Effector CD8-positive, alpha-beta T cell (primary cell): Measurements from ENCODE around the gene ZNF775.
A peak's percentile ranks its signal among the peaks of the same experiment; 100 is the strongest.

Experiments
- DNase-seq: peaks from one replicate; lab custom pipeline; 2025; lab: John Stamatoyannopoulos, UW

Gene ZNF775

DNA sequence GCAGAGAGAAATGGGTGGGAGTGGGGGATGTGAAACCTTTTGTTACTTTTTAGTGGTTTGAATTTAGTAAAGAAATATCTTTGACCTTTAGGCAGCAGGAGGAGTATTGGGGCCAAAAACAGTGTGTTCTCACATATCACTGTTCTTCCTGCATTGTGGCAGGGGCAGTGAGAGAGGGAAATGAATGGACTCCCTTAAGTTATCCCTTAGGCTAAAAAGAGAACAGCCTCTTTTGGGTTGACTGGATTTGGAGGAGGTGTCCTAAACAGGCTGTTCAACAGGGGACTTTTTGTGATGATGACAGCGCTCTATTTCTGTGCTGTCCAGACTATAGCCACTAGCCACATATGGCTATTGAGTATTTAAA is 22.3 kb downstream of the ZNF775 start:
- no peak for DNase-seq

DNA sequence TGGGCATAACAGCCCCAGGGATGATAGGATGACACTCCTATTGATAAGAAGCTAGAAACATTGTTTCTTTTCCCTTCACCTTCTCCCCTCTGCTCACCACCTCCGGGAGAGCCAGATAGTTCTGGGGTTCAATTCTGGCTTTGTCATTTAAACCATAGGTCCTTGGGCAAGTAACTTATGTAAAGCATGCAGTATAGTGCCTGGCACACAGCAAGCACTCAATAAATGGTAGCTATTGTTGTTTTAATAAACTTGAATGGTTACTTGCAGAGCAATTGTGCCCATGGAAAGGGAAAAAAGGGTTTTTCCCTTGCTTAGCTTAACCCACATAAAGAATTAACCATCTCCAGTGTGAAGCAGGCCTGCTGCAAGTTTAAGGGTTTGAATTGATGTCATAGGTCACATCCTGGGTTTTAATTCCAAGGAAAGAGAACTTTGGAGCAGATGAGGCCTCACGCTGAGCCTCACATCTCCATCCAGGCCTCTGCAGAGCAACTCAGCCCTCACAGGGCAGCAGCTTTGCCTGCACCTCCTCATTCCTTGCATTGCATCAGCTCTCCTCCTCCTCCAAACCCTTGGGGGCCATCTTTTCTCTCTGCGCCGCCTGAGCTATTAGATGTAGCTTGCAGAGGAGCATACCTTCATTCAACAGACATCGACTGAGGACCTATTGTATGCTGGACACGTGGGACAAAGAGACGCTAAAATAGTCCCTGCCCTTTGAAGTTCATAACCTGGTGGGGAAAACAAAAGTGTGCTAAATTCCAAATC is 22.9 kb downstream of the ZNF775 start:
- DNase-seq, result no peak

DNA sequence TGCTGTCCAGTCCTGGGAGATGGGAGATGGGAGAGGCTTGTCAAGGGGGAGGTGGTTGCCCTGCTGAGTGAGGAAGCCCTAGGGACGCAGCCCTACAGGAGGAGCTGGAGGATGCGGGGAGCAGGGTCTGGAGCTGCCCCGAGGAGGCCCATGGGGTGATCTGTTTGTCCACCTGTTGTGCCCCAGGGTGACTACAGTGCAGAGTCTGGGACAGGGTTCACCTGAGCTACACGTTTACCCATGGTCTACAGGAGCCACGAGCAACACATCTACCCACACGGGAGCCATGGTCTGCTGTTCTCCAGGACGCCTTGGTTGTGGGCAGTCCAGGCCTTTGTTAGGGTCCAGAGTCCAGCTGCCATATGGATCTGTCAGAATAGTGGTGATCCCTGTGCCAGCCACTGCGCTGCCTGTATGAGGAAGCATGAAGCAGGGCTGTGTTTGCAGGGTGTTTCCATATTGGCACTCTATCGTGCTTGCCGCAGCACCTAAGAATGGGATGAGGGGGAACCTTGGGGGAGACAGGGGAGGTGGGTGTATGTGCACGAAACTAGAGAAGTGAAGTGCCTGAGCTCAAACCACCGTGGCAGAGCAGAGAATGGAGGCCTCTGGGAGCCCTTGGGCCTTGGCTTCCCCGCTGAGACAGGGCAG is 23.7 kb downstream of the ZNF775 start:
- DNase-seq, result no peak

DNA sequence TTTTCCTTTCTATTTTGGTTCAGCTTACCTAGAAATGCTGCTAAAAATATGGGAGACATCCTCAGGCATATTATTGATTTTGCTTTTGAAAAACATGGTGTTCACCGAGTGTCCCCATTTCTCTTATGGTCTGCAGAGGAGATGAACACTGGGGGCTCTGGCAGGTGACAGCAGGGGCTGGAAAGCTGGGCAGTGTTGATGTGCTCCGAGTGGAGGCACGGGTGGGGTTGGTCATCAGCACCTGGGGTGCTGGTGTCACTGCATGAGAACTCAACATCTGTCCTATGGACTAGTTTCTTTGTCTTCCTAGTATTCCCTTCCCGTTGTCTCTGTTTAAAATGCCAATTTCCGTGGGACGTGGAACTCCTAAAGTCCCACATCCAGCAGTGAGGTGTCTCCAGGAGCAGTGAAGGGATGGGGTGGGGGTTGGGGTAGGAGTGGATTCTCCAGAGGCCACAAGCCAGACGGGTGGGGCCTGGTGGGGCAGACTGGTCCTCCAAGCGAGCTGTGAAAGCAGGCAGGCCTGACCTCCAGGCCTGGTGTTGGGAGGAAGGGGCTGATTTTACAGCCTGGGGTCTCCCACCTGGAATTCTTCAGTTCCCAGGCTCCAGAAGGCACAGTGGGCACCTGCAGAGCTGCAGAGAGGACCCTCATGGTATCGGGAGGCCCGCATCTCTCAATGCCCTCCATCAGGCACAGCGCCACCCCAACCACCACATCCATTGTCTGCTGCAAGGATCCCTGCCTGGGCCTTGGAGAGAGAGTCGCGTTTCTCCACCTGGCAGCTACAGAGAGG is 24.4 kb downstream of the ZNF775 start:
- DNase-seq, result no peak

DNA sequence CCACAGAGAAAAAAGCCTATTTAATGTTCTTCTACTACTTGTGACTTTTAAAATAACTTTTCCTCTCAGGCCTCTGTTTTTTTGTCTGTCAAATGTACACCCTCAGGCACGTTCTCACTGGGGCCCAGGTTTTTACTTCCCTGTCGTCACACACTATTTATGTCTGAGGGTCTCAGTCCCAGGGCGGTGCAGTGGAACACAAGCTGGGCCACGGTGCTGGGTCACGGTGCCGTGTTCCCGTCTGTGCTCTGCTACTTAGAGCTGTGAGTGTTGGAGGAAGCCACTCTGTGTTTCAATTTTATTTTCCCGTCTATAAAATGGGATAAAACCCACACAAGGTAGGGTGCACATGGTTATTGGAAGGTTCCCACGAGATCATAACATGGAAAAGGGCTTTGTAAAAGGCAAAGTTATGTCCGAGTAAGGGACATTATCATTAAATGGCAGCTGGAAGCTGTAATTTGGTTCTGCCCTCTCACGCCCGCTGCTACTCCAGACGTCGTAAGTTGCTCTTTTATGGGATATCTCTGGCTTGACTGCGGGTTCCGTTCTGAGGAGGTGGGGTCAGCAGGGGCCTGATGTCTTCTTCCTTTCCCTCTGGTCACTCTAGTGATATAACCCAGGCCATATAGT is 25.2 kb downstream of the ZNF775 start:
- DNase-seq, result no peak

DNA sequence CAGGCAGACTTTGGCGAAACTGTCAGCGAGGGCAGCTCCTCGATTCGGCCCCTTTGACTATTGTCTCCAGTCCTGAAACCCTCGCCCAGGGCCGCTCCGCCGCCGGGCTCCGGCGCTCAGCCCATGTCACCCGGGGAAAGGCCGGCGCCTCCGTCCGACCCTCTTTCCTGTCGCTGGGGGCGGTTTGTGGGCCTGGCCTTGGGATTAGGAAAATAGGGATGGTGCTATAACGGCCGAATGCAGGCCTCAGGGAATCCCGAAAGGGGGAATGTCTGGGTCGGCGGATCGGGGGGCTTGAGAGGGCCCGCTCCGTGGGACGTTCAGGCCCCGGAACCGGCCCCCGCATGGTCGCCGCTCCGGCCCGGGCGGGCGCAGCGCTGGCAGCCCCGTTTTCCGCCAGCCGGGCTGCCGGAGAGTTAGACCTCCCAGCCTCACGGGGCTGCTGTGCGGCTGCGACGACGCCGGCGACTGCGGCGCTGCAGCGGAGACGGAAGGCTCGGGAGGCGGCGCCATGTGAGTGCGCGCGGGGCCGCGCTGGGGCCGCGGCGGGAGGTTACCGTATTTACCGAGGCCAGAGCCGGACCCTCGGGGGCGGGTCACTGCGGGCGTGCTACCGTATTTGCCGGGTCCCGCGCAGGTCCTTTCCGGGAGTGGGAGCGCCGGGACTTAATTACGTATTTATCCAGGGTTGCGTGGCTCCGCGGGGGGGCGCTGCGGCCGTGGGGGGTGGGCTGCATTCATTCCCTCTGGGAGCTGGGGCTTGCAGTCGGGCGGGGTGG is 25.9 kb downstream of the ZNF775 start:
- DNase-seq, result peak; percentile 59

DNA sequence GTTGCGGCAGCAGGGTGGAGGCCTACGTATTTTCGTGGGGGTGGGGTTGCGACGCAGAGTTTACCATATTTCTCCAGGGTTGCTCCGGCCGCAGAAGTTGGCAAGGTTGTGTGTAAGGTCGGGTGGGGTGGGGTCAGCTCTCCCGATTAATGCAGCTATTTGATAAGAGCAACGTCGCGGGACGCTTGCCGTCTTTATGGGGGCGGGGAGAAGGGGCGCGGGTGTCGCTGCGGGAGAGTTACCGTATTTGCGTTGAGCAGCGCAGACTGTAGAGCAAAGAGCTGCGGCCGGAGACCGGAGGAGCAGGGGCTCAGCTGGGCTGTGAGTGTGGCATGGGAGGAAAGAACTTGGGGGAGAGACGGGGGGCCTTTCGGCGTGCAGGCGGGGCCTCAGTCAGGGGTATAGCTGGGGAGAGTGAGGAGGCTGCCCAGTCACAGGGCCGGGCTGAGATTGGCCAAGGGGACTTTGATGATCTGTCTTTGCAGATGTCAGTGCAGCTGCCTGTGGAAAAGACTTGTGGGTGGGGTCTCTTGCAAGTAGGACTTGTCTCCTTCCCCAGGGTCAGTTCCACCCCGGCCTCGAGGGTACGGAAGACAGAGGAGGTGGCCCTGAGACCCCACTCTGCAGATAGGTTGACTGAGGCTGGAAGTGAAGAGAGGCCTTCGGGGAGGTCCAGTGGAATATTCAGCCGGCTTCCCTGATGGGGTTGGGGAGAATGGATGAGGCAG is 26.6 kb downstream of the ZNF775 start:
- DNase-seq, result peak; percentile 55

DNA sequence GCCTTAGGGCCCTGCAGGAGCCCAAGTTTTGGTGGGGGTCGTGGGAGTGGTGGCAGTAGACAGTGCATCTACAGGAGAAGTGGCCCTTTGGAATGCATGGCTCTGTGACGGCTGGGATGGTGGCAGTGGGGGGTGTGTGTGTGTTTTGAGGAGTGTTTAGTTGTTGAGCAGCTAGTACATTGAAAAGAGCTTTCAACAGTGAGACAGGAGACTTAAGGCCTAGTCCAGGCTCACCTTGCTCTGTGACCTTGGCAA is 27.1 kb downstream of the ZNF775 start:
- DNase-seq, result no peak

DNA sequence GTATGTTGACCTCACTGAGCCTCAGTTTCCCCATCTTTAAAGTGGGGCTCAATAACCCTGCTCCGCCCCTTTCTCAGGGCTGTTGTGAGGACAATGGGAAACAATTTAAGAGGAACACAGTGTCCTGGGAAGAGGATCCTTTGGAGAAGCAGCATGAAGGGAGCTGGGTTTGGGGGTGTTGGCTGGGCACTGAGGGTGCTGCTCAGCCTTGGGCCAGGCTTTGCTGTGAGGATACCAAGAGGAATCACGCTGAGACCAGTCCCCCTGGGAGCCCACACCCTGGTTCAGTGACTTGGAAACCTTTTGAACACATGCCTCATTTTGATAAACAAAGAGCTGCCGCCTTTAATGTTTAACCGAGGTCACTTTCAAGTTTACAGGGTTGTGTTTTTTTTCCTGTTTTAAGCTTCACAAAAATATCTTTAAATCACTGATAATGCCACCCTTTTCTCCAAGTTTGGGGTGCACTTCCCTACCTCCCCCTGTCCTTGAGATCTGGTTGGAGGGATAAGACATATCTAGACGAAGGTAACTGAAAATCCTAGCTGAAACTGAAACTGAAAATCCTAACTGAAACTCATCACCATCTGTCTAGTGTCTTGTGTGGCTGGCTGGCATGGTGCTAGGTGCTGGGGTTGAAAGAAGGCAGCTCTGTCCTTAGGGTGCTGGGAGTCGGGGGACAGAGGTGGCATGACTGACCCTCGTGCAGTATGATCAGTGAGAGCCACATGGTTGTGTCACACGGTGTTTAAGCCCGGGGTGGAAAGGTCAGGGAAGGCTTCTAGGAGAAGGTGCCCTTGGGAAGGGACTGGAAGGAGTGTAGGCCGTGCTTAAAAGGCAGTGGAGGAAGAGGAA is 27.7 kb downstream of the ZNF775 start:
- DNase-seq, result no peak

DNA sequence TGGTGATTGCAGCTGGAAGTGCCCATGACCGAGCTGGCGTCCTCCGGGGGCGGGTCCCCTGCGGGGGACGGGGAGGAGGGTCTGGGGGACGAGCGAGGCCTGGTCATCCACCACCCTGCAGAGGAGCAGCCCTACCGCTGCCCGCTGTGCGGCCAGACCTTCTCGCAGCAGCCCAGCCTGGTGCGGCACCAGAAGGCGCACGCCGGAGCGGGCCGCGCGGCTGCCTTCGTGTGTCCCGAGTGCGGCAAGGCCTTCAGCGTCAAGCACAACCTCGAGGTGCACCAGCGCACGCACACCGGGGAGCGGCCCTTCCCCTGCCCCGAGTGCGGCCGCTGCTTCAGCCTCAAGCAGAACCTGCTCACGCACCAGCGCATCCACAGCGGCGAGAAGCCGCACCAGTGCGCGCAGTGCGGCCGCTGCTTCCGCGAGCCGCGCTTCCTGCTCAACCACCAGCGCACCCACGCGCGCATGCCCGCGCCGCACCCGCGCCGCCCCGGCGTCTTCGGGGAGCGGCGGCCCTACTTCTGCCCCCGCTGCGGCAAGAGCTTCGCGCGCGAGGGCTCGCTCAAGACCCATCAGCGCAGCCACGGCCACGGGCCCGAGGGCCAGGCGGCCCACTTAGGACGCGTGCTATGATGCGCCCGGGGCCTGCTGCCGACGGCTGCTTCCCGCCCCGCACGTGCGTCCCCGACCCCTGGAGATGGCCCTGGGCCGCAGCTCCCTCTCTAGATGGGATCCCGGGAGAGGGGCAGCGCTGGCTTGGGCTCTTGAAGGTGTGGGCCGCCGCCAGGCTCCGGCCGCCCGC is 28.7 kb downstream of the ZNF775 start:
- no peak for DNase-seq

DNA sequence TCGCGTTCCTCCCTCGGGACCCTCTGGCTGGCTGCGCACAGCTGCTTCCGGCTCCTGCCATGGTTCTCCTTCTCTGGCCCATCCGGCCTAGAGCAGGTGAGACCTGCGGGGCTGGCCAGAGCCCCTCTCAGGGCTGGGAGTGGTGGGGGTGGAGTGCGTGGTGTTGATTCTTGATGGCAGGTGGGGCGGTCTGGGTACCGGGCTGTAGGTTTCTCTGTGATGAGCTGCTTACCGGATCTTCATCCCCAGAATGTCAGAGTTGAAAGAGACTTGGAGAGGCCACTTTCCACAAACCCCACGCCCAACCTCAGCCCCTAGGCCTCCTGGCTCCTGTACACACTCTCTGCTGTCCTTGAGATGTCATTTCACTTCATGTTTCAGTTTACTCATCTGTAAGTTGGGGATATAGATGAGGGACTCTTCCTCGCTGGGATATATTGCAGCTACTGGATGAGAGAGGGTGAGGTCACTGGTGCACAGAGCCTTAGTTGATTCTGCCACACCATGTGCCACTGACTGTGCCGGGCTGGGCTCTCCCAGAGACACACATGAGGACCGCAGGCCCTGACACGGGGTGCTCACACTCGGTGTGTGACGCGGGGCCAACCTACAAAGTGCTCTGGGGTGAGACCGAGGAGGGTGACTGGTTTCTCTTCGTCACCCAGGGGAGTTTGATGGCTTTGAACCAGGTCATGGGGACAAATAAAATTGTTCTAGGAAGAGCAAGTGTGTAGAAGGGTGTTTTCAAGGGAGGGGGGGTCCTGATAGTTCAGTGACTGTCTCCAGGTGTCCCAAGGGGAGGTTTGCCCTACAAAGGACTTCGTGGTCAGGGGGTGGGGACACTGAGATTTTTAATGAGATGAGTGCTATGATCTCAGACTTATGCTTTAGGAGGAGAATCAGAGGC is 29.5 kb downstream of the ZNF775 start:
- no peak for DNase-seq

DNA sequence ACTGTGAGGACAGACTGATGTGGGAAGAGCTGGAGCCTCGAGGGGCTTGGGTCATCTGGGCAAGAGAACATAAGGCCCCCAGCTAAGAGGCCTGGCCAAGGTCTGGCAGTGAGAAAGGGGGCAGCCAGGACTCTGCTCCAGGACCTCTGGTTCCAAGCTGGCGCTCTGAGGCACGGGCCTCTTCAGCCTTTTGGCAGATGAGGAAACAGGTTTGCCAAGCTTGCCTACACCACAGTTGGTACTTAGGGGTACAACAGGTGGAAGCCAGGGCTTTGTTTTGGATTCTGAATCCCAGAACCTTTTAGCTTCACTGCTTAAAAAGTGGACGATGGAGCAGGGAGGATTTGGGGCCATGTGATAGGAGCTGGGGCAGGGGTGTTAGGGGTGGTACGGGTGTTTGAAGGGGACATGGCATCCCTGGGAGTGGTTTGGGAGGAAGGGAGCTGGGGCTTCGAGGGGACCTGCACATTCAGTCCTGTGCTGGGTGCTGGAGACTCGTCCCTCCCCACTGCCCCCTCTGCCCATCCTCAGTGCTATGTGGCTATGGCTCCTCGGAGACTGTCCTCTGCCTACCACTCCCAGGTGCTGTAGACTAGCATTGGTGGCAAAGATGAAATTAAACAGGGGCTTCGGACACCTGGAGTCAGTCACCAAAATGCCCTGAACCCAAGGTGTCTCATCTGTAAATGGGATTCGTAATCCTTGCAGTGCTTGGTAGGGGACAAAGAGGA is 30.3 kb downstream of the ZNF775 start:
- DNase-seq, result no peak

DNA sequence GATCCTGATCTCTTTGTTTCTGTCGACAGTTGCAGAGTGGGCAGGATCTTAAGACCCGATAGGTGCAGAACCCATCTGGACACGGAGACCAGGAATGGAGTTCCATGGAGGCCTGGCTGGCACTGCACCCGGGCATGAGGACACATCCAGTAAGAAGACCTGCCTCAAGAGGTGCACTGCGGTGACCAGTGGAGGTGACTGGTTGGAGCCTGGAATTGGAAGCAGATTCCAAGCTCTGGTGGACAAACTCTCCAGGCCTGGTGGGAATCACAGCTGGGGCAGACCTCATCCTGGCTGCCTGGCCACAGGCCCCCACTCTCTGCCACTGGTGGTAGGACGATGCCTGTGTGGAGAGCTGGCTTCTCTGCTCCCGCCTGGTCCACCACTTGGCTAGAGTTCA is 31.0 kb downstream of the ZNF775 start:
- DNase-seq, result no peak

DNA sequence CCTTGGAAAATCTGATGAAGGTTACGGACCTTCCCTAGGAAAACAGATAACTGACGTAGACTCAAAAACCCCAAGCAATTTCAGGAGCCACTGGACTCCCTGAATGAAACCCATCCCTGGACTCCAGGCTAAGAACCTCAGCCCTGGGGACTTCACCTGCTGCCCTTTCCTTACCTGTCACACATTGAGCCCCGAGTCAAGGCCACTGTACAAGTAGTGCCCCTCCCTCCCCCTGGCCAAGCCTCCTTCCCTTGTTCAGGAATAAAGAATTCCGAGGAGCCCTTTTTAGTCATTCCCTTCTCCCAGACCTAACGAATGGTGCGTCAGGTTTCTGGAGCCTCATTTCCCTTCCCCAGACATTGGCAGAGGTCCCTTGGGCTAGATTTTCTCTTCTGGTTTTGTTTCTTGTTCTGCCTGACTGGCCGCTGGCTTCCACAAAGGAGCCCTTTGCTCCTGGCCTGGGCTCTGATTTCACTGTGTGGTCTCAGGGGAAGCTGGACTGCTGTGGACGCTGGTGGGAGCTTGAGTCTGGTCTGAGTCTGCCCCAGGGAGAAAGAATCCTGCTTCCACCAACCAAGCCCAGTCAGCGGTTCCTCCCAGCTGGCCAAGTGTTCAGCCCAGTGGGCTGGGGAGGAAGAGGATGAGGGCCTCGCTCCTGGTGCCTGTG is 31.7 kb downstream of the ZNF775 start:
- no peak for DNase-seq

DNA sequence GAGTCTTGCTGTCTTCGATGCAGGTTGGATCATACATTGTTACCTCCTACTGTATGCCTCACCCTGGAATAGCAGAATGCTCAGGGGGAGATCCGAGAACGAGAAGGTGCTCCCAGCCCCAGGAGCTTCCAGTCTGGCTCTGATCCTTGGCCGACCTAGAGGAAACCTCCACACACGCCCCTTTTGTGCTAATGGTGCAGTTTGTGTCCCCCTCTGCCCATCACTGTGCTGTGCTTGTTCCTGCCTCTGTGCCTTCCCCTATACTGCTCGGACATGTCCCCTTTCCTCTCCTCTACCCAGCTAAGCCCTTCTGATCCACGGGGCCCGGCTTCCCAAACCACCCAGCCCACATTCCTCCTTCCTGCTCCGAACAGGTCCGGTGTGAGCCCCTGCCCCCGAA is 32.5 kb downstream of the ZNF775 start:
- DNase-seq, result no peak

DNA sequence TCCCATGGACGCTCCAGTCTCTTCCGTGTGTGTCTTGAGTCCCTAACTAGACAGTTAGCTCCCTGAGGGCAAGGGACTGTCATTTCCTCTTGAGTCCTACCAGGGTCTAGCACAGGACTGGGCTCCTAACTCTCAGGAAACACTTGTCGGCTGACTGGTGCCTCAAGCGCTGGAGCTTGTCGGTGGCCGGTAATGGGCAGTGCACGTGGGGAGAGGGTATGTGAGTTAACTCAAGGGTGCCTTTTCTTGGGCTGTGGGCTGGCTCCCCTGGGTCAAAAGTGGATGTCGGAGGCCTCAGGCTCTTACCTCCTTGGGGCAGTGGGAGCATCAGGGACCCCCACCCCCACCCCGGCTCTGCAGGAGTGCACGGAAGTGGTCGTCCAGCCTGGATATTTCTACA is 32.9 kb downstream of the ZNF775 start:
- DNase-seq, result no peak
